Retinal pigment epithelial cell (primary cell): ENCODE results near the gene DUOX1.

Experiments
- DNase-seq: peaks from one replicate; pipeline ENCODE4 v3.0.0-alpha.2; 2010; ENCODE audit warnings: low read depth
- H3K4me3 ChIP-seq: 2 replicates; pipeline ENCODE4 v1.5.1; 2011; ENCODE audit warnings: mild to moderate bottlenecking, low read length, control low read depth, moderate library complexity
- CTCF ChIP-seq: conservative IDR thresholded peaks from 2 replicates; pipeline ENCODE4 v1.5.1; 2011; ENCODE audit warnings: low read depth, low read length, control low read depth, inconsistent platforms

Gene DUOX1

GRCh38 chr15:45144775-45145174, 15.0 kb downstream of the DUOX1 start:
- no peak overlapping the region for H3K4me3 ChIP-seq
- DNase-seq, result no peak
- TF ChIP-seq CTCF, result no peak

- DNase-seq, result no peak
- no peak for TF ChIP-seq CTCF
- H3K4me3 ChIP-seq, result no peak overlapping the region
Observed at GRCh38 chr15:45146405-45146804, 16.6 kb downstream of the DUOX1 start.

- no peak overlapping the region for H3K4me3 ChIP-seq
- DNase-seq, result no peak
- no peak for TF ChIP-seq CTCF
Observed at GRCh38 chr15:45147606-45148005, 17.8 kb downstream of the DUOX1 start.

- no peak overlapping the region for H3K4me3 ChIP-seq
- TF ChIP-seq CTCF, result no peak
- DNase-seq, result no peak
Observed at GRCh38 chr15:45148076-45149059, 18.6 kb downstream of the DUOX1 start.

GRCh38 chr15:45149060-45149459, 19.3 kb downstream of the DUOX1 start:
- no peak for DNase-seq
- TF ChIP-seq CTCF, result no peak
- H3K4me3 ChIP-seq, result no peak overlapping the region

- no peak overlapping the region for H3K4me3 ChIP-seq
- no peak for TF ChIP-seq CTCF
- no peak for DNase-seq
Observed at GRCh38 chr15:45150481-45150880, 20.7 kb downstream of the DUOX1 start.

GRCh38 chr15:45150997-45151396, 21.2 kb downstream of the DUOX1 start:
- no peak for TF ChIP-seq CTCF
- H3K4me3 ChIP-seq, result no peak overlapping the region
- DNase-seq, result no peak
